ACC112 (cell line): ENCODE measurements around the gene NFX1.

Source experiments
- H2AFZ ChIP-seq: fragments of 200-600 bp; sonication (generic); one replicate; pipeline ENCODE4 v1.6.0; 2017; ENCODE audit warnings: antibody characterized with exemption, low read length; ENCODE audit not compliant: unreplicated experiment
- H3K27ac ChIP-seq: fragments of 200-600 bp; sonication (generic); 2 replicates; pipeline ENCODE4 v1.5.1; 2014; ENCODE audit warnings: low read depth, mild to moderate bottlenecking, antibody characterized with exemption, low read length, moderate library complexity
- H3K27me3 ChIP-seq: fragments of 200-600 bp; sonication (generic); 2 replicates; pipeline ENCODE4 v1.6.1; 2014; ENCODE audit warnings: mild to moderate bottlenecking, antibody characterized with exemption, low read length, moderate library complexity, mixed read lengths; ENCODE audit not compliant: insufficient read depth
- H3K36me3 ChIP-seq: fragments of 200-600 bp; sonication (generic); 2 replicates; pipeline ENCODE4 v1.6.1; 2016; ENCODE audit warnings: mild to moderate bottlenecking, antibody characterized with exemption, low read length, moderate library complexity, mixed read lengths; ENCODE audit not compliant: insufficient read depth
- H3K4me1 ChIP-seq: fragments of 200-600 bp; sonication (generic); one replicate; pipeline ENCODE4 v1.6.1; 2016; ENCODE audit warnings: low read length, mixed read lengths; ENCODE audit not compliant: insufficient read depth, unreplicated experiment, control insufficient read depth
- H3K4me3 ChIP-seq: fragments of 200-600 bp; sonication (generic); 2 replicates; pipeline ENCODE4 v1.5.1; 2014; ENCODE audit warnings: mild to moderate bottlenecking, low read depth, low read length
- H3K79me2 ChIP-seq: fragments of 200-600 bp; sonication (generic); one replicate; pipeline ENCODE4 v1.6.0; 2016; ENCODE audit warnings: low read length; ENCODE audit not compliant: control insufficient read depth, unreplicated experiment, insufficient read depth

The NFX1 gene

DNA sequence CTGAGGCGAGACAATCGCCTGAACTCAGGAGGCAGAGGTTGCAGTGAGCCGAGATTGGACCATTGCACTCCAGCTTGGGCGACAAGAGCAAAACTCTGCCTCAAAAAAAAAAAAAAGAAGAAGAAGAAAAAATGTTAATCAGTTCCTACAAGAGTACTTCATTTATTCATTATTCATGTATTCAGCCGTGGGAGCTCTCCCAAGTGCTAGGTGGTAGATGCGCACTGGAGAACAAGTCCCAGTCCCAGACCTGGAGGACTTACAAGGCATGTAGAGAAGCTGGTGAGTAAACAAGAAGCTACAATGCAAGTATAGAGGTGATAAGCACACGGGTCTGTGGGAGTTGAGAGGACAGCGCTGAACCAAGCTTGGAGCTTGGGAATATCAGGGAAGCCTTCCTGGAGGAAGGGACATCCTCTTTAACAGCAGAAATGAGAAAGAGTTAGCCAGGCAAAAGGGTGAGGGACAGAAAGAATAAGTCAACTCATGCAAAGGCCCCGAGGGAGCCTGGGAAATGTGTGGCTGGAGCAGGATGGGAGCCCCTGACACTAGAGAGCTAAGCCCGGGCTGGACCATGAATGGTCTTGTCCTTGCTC, 129.5 kb downstream of the NFX1 start:
- Histone ChIP-seq H3K4me3 (no peak overlapping the region), H3K27ac (no peak overlapping the region), H3K4me1 (no peaks in the 10 kb centered on the region), H2AFZ (no peak overlapping the region), H3K27me3 (peaks cover 8% of the 10 kb centered on the region; the same call in 1 of the 2 replicates), H3K79me2 (no peaks in the 10 kb centered on the region), H3K36me3 (no peaks in the 10 kb centered on the region)
